ENCODE results near the gene ABLIM2. TPM values are rescaled to one million over a fixed set of nuclear protein-coding genes. Genes with fewer than 3 reads are reported as not detected.

Gene ABLIM2
- total RNA-seq, 3 donors from 2014 or later, result 0.26 to 0.54 (median 0.30) TPM

DNA sequence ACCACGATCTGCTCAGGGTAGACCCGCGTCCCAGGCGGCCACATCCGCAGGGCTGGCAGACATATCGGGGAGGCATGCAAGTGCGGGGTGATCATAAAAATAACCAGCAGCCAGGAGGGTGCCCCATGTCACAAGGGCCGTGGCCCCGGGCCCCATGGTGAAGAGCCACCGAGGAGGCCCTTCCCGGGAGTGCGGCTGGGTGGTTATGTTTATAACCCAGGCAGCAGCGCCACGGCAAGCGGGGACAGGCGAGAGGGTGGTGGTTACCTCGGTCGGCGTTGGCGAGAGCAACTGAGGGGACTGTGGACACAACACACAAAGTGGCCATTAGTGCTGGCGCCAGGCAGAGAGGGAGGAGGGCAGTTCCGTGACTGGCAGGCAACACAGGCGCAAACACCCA is 126.2 kb downstream of the ABLIM2 start:
- peaks cover 11% of the 10 kb centered on the region for H3K4me1 Mint-ChIP-seq (ENCODE audit: low read depth)
- no peaks in the 10 kb centered on the region for H3K27me3 Mint-ChIP-seq (ENCODE audit: low read depth)
- no peaks in the 10 kb centered on the region for H3K36me3 Mint-ChIP-seq (ENCODE audit: insufficient read depth)
- H3K9me3 Mint-ChIP-seq, result no peaks in the 10 kb centered on the region
- DNase-seq, result no peak
- H3K4me3 Mint-ChIP-seq, result no peak overlapping the region
- no peak for ATAC-seq

DNA sequence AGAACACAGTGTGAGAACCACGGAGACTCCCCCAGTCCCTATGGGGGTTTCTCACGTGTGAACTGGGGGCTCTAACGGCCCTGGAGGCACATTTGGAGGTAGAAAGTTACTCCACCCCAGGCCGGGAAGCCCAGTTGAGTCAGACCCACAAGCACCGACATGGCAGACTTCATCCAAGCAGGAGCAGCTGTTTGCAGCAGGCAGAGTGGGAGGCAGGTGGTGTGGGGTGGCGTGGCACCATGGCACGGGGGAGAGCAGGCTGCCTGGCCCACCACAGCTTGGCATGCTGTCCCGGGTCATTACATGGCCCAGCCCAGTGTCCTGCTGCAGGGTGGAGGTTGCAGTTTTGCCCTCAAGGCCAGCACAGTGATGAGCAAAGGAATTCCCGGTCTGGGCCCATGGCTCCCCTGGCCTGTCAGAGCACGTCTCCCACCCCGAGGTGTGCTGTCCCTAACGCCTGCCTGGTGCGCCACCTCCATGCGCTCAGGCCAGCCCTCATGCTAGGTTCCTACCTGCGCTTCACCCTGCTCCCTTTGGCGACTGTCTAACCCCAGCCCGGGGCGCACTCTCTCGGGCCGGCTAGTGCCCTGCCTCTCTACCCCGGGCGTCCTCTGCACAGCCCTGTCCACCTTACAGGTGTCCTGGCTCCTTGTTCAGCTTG is 128.4 kb downstream of the ABLIM2 start:
- H3K36me3 Mint-ChIP-seq (ENCODE audit: insufficient read depth), result no peaks in the 10 kb centered on the region
- DNase-seq (no peak), ATAC-seq (no peak)
- H3K9me3 Mint-ChIP-seq, result no peaks in the 10 kb centered on the region
- no peak overlapping the region for H3K4me3 Mint-ChIP-seq
- H3K4me1 Mint-ChIP-seq (ENCODE audit: low read depth), result peaks cover 3% of the 10 kb centered on the region
- H3K27me3 Mint-ChIP-seq (ENCODE audit: low read depth), result no peaks in the 10 kb centered on the region

DNA sequence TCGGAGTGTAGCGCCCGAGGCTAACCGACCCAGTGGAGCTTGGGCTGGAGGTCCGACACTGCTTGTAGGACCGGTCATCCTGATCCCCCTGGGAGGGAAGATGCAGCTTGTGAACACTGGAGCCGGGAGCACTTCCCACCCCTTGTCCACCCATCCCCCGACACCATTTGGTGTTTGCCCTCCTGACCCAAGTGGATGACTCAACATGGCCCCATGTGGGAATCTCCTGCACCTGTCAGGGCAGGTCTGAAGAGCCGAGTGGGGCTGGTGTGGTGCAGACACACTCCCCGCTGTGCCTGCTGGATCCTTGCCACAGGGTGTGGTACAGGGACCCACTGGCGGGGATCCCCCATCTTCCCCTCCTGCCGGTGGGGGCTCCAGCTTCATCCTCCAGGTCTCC is 128.9 kb downstream of the ABLIM2 start:
- DNase-seq, result no peak
- H3K4me1 Mint-ChIP-seq (ENCODE audit: low read depth), result no peaks in the 10 kb centered on the region
- no peak for ATAC-seq
- no peaks in the 10 kb centered on the region for H3K27me3 Mint-ChIP-seq (ENCODE audit: low read depth)
- H3K36me3 Mint-ChIP-seq (ENCODE audit: insufficient read depth), result no peaks in the 10 kb centered on the region
- H3K4me3 Mint-ChIP-seq, result no peak overlapping the region
- no peaks in the 10 kb centered on the region for H3K9me3 Mint-ChIP-seq

DNA sequence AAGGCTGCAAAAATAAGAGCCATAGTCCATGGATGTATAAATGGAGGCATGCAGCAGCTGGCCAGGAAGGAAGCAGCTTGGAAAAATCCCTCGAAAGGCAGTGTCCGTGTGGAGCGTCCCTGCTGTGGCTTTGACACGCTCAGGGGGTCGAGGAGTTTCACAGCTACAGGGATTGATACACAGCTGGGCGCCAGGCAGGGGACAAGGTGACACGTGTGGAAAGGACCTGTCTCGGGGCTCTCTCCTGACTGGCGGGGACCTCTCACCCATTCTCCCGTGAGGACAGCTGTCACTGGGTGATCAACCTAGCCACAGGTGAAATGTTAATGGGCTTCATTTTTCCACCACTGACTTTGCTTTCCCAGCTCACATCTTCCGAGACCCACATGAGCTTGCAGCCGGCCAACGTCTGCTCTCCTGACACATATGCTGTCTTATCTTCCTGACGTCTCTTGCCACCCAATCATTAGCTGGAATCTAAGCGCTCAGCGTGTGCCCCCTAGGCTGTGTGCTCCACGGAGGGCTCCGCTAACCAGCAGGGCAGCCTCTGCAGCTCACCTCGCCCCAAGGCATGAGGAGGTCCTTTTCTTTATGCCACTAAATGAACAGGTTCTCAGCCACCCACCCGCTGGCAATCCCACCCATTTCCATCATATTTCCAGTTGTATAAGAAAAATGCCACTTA is 129.6 kb downstream of the ABLIM2 start:
- Mint-ChIP-seq H3K9me3 (no peaks in the 10 kb centered on the region), H3K36me3 (ENCODE audit: insufficient read depth) (no peaks in the 10 kb centered on the region), H3K4me3 (no peak overlapping the region), H3K27me3 (ENCODE audit: low read depth) (no peaks in the 10 kb centered on the region), H3K4me1 (ENCODE audit: low read depth) (no peaks in the 10 kb centered on the region)
- DNase-seq, result no peak
- no peak for ATAC-seq

DNA sequence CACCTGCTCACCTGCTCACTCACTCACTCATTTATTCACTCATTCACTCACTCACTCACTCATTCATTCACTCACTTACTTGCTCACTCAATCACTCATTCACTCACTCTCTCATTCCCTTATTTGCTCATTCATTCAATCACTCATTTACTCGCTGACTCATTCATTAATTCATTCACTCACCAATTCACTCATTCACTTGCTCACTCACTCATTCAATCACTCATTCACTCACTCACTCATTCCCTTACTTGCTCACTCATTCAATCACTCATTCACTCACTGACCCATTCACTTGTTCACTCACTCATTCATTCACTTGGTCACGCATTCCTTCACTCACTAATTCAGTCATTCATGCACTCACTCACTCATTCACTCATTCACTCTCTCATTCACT is 130.2 kb downstream of the ABLIM2 start:
- no peak for DNase-seq
- no peak for ATAC-seq
- H3K36me3 Mint-ChIP-seq (ENCODE audit: insufficient read depth), result no peaks in the 10 kb centered on the region
- no peaks in the 10 kb centered on the region for H3K4me1 Mint-ChIP-seq (ENCODE audit: low read depth)
- H3K4me3 Mint-ChIP-seq, result no peak overlapping the region
- no peaks in the 10 kb centered on the region for H3K9me3 Mint-ChIP-seq
- H3K27me3 Mint-ChIP-seq (ENCODE audit: low read depth), result no peaks in the 10 kb centered on the region

DNA sequence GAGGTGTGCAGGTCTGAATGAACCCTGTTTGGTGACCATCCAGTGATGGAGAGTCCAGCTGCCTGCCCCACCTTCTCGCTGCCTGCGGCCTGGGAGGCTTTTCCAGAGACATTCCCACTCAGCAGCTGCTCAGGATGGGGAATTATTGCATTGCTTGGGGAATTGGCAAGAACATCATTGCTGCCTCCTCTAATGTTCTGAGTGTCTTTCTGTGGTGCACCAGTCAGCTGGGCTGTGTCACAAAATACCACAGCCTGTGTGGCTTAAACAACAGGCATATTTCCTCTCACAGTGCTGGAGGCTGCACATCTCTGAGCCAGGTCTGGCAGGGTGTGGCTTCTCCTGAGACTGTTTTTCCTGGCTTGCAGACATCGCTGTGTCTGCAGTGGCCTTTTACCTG is 132.2 kb downstream of the ABLIM2 start:
- no peaks in the 10 kb centered on the region for H3K36me3 Mint-ChIP-seq (ENCODE audit: insufficient read depth)
- H3K4me1 Mint-ChIP-seq (ENCODE audit: low read depth), result no peaks in the 10 kb centered on the region
- DNase-seq (no peak), ATAC-seq (no peak)
- no peaks in the 10 kb centered on the region for H3K27me3 Mint-ChIP-seq (ENCODE audit: low read depth)
- no peak overlapping the region for H3K4me3 Mint-ChIP-seq
- H3K9me3 Mint-ChIP-seq, result no peaks in the 10 kb centered on the region

DNA sequence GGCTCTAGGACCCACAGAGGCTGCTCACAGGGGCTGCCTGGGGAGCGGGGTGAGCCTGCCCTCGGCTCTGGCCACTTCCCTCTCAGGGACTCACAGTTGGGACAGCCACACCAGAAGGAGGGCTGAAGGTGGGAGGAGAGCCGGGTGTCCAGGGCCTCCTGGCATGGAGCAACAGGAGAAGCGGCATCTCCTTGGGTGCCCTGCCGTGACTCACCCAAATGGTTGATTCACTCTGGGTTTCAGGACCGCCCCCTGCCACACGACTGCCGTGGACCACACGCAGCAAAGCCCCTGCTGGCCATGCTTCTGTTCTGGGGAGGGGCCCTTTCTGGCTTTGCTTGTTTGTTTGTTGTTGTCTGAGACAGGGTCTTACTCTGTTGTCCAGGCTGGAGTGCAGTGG is 132.9 kb downstream of the ABLIM2 start:
- DNase-seq (no peak), ATAC-seq (no peak)
- Mint-ChIP-seq H3K4me1 (ENCODE audit: low read depth) (no peaks in the 10 kb centered on the region), H3K9me3 (no peaks in the 10 kb centered on the region), H3K36me3 (ENCODE audit: insufficient read depth) (no peaks in the 10 kb centered on the region), H3K27me3 (ENCODE audit: low read depth) (no peaks in the 10 kb centered on the region), H3K4me3 (no peak overlapping the region)

DNA sequence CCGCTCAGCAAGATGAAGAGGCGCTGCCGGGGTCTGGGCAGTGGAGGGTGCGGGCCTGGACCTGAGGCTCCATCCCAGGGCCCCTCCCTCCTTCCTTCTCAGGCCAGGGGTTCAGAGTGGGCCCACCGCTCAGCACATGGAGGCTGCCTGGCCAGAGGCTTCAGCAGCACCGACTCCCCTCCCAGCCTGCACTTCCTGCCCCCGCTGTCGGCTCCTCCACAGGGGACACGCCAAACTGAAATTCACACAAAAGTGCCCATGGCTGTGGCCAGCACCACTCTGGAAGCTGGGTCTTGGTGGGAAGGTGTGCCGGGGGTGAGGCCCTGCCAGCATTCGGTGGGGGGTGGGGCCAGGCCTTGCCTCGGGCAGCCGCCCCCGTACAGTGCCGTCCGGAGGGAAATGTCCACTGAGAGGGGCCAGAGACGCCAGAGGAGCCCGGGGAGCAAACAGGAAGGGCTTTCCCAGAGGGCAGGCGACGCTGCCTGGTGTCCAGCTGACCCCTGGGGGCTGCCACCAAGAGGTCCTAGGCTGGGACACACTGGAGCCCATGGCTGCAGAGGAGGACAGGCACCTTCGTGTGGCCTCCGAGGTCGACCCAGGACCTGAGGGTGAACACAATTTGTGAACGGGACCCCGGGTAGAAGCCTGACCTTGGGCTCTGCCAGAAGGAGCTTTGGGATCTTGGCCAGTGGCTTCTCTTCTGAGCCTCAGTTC is 134.4 kb downstream of the ABLIM2 start:
- Mint-ChIP-seq H3K4me1 (ENCODE audit: low read depth) (no peaks in the 10 kb centered on the region), H3K36me3 (ENCODE audit: insufficient read depth) (no peaks in the 10 kb centered on the region), H3K9me3 (no peaks in the 10 kb centered on the region), H3K4me3 (no peak overlapping the region), H3K27me3 (ENCODE audit: low read depth) (peaks cover 3% of the 10 kb centered on the region)
- DNase-seq, result no peak
- no peak for ATAC-seq

DNA sequence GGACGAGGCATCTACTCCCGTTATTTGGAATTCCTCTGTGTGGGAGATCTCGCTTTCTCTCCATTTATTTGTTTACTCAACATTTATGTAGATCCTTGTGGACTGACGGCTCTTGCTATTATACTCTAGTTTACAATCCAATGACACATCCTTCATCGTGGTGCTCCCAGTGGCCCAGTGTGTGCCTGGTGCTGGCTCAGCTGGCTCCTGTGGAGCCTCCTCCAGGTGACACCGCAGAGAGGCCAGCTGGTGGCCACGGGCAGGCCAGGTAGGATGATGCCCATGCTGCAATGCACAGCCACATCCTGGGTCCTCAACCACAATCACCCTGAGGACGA is 134.9 kb downstream of the ABLIM2 start:
- ATAC-seq (no peak), DNase-seq (no peak)
- H3K27me3 Mint-ChIP-seq (ENCODE audit: low read depth), result peaks cover 3% of the 10 kb centered on the region
- no peaks in the 10 kb centered on the region for H3K9me3 Mint-ChIP-seq
- no peaks in the 10 kb centered on the region for H3K4me1 Mint-ChIP-seq (ENCODE audit: low read depth)
- H3K36me3 Mint-ChIP-seq (ENCODE audit: insufficient read depth), result no peaks in the 10 kb centered on the region
- H3K4me3 Mint-ChIP-seq, result no peak overlapping the region

DNA sequence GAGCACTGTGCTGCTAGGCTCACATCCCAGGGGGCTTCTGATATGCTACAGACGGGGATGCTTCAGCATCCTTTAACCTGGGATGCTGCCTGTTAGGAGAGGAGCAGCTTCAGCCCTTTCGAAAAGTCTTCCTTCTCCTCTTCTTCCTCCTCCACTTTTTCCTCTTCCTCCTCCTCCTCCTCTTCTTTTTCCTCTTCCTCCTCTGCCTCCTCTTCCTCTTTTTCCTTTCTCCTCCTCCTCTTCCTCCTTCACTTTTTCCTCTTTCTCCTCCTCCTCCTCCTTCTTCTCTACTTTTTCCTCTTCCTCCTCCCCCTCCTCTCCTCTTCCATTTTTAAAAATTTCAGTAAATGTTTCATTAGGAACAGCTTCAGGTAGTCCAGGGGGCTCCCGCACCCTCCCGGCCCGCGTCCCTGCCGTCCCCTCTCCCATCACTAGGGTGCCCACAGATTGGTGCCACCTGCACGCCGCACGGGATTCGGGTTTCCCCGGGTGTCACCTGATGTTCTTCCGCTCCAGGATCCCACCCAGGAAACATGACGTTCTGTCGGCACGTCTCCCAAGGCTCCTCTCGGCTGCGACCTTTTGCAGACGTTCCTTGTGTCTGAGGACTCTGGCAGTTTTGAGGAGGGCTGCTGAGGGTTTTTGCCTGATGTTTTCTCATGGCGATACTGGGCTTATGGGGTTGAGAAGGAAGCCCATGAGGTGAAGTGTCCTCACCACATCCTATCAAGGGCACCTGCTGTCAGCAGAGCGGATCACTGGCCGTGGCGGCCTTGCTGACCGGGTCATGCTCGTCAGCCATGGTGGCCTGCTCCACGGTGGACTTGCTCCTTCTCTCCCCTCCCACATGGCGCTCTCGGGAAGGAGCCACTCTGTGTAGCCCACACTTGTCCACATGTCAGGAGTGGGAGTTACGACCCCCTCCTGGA is 135.6 kb downstream of the ABLIM2 start:
- no peak for DNase-seq
- Mint-ChIP-seq H3K27me3 (ENCODE audit: low read depth) (peaks cover 4% of the 10 kb centered on the region), H3K36me3 (ENCODE audit: insufficient read depth) (no peaks in the 10 kb centered on the region), H3K9me3 (no peaks in the 10 kb centered on the region), H3K4me3 (no peak overlapping the region), H3K4me1 (ENCODE audit: low read depth) (no peaks in the 10 kb centered on the region)
- no peak for ATAC-seq

DNA sequence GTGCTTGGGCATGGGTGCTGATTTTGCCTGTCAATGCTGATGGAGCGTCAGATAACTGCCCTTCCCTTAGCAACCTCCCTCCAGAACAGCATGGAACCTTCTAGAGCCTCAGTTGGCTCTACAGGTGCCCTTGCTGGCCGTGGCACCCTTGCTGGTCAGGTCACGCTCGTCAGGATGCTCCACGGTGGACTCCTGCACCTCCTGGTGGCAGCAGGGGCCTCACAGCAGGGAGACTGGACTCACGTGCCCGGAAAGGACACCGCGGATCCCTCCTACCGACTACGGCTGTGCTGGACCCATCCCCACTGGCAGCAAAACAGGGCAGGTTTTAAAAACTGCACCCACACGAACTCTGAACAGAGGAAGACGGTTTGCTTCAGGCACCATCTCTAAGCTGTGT is 136.8 kb downstream of the ABLIM2 start:
- H3K27me3 Mint-ChIP-seq (ENCODE audit: low read depth), result peaks cover 6% of the 10 kb centered on the region
- no peak overlapping the region for H3K4me3 Mint-ChIP-seq
- no peaks in the 10 kb centered on the region for H3K9me3 Mint-ChIP-seq
- no peaks in the 10 kb centered on the region for H3K4me1 Mint-ChIP-seq (ENCODE audit: low read depth)
- DNase-seq (no peak), ATAC-seq (no peak)
- no peaks in the 10 kb centered on the region for H3K36me3 Mint-ChIP-seq (ENCODE audit: insufficient read depth)

DNA sequence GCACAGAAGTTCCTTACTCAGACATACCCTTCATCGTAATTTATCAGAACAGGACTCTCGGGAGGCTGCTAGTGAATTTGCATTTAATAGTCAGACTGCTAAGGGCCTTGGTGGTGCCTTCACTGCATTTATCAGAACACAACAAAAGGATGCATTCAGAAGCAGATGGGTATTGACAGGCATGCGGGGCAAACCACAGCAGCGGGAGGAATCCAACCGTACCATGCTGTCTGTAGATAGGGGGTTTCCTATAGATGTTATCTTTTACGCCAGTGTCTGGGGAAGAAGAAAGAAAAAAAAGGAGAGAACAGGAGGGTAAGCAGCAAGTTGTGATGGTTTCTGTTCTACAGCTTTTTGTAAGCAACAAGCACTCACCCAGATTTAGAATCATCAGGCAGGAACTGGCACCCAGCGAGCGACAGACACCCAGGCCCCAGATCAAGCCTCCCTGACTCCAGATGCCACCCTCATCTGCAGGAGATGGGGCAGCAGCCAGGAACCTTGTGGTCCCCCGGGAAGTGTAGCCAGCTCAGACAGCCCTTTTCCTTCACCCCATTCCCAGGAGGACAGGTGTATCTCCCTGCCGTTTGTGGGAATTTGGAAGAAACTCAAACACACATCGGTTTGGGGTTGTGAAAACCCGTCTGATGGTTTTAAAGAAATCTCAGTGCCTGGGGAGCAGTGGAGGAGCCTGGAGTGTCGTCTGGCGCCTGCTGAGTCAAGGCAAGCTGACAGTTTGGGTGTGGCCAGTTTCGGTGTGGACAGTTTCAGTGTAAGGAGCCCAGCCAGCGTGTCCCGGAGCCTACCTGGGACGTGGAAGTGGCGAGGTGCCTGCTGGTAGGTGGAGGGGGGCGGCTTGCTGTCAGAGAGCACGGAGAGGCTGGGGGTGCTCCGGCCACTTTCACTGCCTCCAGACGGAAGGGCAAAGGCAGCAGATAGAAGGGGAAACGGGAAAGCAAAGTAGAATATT is 138.9 kb downstream of the ABLIM2 start:
- H3K4me1 Mint-ChIP-seq (ENCODE audit: low read depth), result no peaks in the 10 kb centered on the region
- H3K4me3 Mint-ChIP-seq, result no peak overlapping the region
- H3K27me3 Mint-ChIP-seq (ENCODE audit: low read depth), result peaks cover 6% of the 10 kb centered on the region
- no peaks in the 10 kb centered on the region for H3K9me3 Mint-ChIP-seq
- DNase-seq, result no peak
- H3K36me3 Mint-ChIP-seq (ENCODE audit: insufficient read depth), result no peaks in the 10 kb centered on the region
- no peak for ATAC-seq

DNA sequence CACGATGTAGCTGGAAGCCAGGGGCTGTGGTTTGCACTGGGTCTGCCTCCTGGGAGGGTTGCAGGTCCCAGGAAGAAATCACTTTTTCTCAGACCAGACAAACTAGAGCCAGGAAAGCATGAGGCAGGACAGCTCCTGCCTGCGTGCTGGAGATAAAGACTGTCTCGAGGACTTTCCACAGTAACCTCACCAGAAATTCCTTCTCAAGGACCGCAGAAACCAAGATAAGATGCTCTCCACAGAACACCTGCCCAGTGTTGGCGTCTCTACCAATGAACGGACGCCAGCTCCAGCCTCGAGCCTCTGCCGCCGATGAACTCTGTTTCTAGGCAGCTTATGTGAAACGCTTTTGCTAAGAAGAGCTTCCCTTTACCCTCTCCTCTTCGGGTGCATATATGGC is 142.1 kb downstream of the ABLIM2 start:
- Mint-ChIP-seq H3K4me1 (ENCODE audit: low read depth) (no peaks in the 10 kb centered on the region), H3K9me3 (no peaks in the 10 kb centered on the region), H3K36me3 (ENCODE audit: insufficient read depth) (no peaks in the 10 kb centered on the region), H3K4me3 (no peak overlapping the region), H3K27me3 (ENCODE audit: low read depth) (peaks cover 6% of the 10 kb centered on the region)
- no peak for ATAC-seq
- DNase-seq, result no peak
